GM18867 (cell line): Measurements from ENCODE around the gene LFNG.
"Not testable (repeated sequence)": the region's sequence is repeated elsewhere in the genome, so short reads cannot be mapped to it uniquely, and the experiment has no call there.

ENCODE experiments used
- ATAC-seq: cut with Tn5 transposase; IDR thresholded peaks from one replicate; pipeline ENCODE4 v1.9.1; 2021; ENCODE audit warnings: mild to moderate bottlenecking, moderate library complexity; ENCODE audit not compliant: unreplicated experiment

LFNG gene

DNA sequence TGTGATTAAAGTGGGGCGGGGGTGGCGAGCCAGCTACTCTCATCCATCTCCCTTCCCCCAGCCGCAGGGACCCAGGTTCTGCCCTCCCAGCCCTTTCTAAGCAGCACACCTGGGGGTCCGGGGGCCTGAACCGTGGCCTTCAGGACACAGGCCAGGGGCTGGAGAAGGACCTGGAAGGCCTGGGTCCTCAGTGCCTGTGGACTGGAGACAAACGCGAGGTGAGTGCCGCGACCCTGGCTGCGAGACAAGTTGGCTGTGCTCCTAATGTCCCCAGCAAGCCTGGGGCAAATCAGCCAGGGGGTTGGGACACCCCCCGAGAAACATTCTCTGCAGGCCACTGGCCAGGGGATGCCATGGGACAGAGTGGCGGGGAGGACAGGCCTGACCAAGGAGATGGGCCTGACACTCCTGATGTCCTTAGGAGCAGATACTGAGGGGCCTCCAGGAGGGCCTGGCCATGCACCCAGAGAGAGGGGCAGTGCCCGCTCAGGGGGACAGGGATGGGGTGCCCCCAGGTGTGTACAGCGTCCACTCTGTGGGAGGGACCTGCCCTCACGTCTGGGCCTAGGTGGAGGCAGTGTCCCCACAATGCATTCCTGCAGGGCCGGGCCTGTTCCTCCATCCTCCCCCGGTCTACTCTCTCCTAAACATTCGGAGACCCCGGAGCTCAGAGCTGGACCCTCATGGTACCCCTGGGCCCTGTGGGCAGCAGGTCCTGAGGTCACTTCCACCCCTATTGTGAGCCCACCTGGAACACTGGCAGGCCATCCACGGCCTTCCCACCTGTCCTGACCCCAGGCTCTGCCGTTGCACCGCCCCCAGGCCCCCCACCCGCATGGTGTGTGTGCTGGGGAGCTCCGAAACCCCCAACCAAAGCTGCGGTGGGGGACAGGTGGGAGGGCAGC, 22.7 kb downstream of the LFNG start:
- ATAC-seq: no peak

DNA sequence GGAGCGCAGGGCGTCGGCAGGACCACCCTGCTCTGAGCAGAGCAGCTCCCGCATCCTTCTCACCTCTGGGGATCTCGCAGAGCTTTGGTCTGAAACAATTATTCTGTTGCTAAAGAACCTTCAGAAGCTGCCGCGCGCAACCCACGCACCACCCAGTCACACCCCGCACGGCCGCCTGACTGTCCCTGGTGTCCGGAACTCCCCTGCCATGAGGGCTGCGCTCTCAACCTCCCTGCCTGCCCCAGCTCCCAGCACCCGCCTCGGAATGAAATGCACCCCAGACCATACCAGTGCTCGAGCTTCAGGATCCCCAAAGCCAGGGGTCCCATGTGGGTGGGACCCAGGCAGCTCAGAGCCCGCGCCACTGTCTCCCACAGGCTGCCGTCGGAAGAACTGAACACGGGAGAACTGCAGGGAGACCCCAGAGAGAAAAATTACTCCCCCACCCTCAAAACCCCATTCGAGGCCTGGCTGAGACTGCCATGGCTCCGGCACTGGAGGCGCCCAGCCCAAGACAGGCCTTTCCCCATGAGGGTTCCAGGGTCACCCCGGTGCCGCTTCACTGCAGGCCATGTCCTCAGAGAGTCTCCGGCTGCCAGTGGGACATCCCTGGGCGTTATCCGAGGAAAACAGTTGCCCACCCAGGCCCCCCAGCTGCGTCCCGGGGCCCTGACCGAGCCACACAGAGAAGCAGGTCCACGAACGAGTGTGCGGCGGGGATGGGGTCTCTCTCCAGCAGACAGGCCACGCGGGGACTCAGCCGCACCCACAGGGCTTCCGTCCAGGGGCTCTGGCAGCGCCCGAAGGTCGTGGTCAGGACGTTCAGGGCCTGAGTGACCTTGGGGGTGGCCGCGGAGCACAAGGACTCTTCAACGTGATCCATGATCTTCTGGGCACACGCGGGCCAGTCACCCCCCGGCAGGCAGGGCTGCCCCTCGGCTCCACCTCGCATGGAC, 23.6 kb downstream of the LFNG start:
- ATAC-seq: no peak

DNA sequence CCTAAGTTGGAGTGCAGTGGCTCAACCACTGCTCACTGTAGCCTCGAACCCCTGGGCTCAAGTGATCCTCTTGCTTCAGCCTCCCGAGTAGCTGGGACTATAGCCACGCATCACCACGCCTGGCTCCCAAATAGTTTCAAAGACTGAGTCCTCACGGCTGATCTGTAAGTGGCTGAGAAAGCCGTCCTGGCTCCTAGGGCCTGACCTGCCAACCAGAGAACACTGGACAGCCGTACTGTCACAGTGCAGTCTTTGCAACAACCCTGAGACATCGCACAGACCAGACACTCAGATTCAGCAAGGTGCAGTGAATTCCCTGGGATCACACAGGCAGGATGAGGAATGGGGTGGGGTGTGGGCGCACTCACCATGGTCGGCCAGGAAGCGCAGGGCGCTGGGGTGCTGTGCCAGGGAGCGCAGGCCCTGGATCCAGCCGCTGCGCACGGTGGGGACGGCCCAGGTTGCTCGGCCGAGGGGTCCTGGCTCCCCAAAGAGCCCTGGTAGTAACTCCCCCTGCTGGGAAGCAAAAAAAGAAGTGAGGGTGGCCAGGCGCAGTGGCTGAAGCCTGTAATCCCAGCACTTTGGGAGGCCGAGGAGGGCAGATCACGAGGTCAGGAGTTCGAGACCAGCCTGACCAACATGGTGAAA, 25.1 kb downstream of the LFNG start:
- no peak for ATAC-seq

DNA sequence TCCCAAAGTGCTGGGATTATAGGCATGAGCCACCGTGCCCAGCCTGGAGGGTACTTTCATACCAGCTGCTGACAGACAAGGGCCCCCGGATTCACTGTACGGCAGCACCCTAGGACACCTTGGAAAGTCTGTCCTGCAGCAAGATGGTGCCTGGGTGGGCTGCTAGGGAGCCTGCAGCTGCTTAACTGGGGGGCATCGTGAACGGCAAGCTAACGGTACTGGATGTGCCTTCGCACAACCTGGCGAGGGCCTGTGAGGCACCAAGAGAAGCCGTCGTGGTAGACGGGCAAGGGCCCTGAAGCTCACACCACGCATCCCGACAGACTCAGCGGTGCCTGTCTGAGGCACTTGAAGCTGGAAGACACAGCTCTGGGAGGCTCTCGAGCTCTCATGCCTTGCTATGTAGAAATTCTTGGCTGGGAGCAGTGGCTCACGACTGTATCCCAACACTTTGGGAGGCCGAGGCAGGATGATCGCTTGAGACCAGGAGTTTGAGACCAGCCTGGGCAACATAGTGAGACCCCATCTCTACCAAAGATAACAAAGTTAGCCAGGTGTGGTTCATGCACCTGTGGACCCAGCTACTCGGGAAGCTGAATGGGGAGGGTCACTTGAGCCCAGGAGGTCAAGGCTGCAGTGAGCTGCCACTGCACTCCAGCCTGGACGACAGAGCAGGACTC, 26.3 kb downstream of the LFNG start:
- no peak for ATAC-seq

DNA sequence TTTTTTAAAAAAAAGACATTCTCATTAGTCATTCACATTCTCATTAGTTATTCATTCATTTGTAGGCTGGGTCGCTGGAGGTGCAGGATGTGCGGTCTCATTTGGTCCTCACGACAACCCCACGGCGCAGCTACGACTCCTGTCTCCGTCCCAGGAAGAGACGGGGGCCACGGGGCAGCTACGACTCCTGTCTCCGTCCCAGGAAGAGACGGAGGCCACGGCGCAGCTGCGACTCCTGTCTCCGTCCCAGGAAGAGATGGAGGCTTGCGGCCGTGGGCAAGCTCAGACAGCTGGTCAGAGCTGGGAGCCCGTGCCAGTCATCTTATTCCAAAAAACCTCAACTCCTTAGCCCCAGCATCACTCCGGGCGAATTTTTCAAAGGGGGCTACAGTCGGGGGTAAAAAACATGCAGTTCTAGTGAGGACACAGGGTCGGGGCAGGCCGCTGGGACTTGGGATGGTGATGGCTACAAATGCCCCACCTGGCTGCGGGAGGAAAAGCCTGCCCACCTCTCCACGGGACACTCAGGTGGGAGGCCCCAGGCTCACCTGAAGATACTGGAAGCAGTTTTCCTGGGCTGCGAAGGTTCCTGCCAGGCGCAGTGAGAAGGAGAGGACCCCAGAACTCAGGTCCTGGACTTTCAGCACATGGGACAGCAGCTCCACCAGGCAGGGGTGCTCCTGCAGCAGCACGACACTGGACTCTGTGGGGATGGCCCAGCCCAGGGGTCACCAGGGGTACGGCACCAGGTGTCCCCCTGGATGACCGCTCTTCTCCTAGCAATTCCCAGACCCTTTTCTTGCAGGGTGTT, 27.4 kb downstream of the LFNG start:
- no peak for ATAC-seq

DNA sequence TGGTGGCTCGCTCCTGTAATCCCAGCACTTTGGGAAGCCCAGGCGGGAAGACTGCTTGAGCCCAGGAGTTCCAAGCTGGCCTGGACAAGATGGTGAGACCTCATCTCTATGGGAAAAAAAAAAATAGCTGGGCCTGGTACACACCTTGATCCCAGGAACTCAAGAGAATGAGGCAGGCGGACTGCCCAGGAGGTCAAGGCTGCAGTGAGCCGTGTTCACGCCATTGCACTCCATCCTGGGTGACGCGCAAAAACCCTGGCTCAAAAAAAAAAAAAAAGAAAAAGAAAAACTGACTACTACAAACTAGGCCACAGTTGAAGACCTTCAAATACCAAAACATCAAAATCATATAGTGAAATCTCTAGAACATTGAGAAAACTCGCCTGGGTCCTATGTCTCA, 31.8 kb downstream of the LFNG start:
- no peak for ATAC-seq

DNA sequence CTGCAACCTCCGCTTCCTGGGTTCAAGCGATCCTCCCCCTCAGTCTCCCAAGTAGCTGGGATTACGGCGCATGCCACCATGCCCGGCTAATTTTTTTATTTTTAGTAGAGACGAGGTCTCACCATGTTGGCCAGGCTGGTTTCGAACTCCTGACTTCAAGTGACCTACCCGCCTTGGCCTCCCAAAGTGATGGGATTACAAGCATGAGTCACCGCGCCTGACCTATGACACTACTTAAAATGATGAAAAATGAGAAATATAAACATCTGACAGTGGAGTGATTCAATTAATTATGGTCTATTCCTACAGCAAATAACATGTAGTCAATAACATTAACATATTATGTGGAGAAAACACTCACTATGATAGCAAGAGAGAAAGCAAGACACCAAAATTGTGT, 33.5 kb downstream of the LFNG start:
- no peak for ATAC-seq

DNA sequence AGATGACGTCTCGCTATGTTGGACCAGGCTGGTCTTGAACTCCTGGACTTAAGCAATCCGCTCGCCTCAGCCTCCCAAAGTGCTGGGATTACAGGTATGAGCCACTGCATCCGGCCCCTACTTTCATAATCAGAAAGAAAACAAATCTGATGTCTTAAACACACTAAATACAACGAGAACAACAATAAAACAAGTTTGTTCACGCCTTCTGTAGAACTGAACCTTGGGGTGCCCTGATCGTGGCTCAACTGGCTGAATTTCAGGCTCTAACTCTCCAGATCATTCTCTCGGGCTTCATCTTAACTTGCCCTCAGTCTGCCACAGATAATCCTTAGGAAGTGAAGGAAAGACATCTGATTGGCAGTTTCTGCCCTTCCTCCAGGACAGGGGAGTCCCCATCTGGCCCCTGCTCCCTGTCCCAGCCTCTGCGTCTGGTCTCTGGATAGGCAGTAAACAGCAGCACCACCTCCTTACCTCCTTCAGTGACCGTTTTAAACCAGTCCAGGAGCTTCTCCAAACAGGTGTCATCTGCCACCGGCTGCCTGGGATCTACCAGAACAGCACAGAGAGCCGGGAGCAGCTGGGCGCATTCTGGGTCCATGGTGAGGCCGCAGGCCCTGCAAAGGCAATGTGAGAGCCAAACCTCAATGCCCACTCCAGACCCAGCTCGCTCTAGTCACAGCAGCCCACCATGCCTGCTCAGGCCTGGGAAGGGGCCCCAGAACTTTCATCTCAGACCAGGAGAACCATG, 34.4 kb downstream of the LFNG start:
- ATAC-seq: no peak

DNA sequence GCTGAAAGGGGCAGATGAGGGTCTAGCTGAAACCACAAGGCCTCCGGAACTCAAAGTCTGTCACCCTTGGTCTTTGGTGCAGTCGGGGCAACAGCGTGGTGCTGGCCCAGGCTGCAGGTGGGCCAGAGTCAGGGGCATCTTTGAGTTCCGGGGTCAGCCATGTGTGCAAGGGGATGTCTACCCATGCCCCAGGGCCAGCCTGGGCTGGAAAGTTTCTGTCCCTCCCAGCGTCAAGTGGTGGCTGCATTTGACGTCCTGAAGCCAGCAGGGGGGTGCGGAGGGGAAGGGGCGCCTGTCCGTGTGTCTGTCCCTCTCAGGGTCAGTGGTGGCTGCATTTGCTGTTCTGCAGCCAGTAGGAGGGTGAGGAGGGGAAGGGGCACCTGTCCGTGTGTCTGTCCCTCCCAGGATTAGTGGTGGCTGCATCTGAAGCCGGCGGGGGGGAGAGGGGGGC, 35.1 kb downstream of the LFNG start:
- ATAC-seq: no peak

DNA sequence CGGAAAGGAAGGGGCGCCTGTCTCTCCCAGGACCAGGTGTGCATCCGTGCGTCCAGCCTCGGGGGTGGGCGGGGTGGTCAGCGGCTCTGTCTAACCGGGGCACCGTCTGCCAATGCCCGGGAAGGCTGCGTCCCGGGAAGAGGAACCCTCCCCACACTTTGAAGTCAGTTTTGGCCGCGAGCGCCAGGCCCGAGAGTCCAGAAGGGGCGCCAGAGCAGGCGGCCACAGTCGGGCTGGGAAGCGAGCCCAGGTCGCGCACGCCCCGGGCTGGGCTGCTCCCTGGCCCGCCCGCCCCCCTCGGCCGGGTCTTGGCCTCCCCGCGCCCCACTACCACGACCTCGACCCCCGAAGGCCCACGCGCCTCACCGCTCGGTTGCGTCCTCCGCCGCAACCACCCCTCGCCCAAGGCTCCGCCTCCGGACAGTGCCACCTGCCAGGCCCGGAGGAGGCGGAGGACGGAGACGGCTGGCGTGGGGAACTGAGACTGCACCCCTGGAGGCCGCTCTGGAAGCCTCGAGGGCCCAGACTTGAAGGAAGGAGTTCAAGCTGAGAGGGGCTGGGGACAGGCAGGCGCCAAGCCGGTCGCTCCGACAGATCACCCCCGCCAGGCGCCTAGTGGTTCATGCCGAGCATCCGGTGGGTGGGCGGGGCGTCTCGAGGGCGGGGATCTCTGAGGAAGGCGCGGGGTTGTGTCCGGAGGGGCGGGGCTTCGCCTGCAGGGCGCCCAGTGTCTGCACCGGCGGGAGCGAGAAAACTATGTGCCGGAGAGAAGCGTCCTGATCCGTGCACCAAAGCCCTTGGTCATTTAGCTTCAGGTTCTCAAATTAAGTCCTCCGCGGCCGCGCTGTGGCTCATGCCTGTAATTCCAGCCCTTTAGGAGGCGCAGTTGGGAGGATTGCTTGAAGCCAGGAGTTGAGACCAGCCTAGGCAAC, 35.8 kb downstream of the LFNG start, which contains the start of gene BRAT1:
BRAT1 (minus strand) TSS at position 404 of the 932 bp plus-strand sequence. CDS start 1,093 bp downstream, outside the sequence.
- ATAC-seq: peak; percentile 68

DNA sequence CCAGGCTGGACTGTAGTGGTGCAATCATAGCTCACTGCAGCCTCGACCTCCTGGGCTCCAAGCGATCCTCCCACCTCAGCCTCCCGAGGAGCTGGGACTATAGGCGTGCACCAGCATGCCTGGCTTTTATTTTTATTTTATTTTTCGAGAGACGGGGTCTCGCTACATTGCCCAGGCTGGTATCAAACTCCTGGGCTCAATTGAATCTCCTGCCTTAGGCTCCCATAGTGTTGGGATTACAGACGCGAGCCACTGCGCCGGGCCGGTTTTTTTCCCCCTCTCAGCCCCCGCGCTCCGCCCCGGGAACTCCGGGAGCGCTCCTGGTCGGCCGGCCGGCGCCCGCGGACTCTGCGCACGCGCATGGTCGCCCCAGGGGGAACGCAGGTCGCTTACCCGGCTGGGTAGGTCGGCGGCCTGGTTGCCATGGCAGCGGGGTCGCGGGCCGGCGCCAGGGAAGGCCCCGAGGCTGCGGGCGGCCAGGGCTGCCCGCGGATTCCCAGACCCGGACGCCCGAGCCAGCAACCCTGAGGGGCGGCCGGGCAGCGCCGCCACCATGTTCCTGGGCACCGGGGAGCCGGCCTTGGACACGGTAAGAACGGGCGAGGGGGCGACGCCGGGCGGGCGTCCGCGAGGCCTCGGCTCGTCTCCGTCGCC, 39.2 kb downstream of the LFNG start, which contains the start of gene IQCE:
IQCE (plus strand) TSS at position 351 of the 654 bp plus-strand sequence; CDS start at position 554, 203 bp downstream.
- ATAC-seq: peak; percentile 57

DNA sequence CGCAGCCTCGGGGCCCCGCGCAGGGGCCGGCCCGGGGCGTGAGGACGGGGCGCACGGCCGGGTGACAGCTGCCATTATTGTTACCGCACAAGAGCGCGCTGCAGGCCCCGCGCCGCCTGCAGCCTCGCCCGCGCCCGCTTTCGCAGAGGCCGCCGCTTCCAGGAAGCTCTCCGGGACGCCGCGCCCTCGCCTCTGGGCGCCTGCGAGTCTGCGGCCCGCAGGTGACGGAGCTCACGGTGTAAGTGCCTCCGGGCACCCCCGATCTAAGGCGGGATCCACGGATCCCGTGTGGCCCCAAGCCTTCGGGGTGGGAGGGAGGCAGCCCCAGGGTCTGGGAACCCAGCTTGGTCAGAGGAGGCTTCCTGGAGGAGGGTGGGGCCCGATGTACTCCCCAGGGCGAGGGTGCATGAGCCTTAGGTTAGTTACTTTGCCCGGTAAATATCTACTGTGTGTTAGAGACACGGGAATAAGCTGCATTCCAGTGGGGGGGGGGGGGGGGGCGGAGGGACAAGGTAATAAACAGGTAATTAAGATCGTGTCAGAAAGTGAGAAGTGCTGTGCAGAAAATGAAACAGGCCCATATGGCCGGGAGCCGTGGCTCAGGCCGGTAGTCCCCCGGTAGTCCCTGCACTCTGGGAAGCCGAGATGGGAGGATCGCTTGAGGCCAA, 39.8 kb downstream of the LFNG start:
- peak; percentile 13 for ATAC-seq

DNA sequence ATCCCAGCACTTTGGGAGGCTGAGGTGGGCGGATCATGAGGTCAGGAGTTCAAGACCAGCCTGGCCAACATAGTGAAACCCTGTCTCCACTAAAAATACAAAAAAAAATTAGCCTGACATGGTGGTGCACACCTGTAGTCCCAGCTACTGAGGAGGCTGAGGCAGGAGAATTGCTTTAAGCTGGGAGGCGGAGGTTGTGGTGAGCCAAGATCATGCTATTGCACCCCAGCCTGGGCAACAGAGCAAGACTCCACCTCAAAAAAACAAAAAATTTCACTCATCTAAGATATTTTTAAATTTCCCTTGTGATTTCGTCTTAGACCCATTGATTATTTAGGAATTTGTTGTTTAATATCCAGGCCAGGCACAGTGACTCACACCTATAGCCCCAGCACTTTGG, 44.4 kb downstream of the LFNG start:
- not testable (repeated sequence) for ATAC-seq

DNA sequence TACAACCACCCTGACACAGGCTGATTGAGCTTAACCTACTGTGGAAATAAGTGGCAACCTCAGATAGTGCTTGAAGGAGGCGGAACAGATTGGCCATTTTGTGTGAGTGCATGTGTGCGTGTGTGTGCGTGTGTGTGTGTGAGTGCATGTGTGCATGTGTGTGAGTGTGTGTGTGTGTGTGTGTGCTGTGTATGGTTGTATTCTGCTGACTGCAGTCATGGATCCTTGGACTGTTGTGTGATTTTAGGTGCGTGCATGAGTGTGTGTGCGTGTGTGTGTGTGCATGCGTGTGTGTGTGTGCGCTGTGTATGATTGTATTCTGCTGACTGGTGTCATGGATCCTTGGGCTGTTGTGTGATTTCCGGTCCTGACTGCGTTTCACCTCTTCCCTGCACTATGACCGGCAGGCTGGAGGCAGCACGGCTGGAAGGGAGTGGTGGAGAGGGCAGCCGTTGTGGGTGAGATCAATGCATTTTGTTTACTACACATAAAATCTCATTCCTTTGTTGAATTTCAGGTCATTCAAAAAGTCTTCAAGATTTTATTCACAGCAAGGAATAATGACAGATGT, 45.5 kb downstream of the LFNG start:
- no peak for ATAC-seq

DNA sequence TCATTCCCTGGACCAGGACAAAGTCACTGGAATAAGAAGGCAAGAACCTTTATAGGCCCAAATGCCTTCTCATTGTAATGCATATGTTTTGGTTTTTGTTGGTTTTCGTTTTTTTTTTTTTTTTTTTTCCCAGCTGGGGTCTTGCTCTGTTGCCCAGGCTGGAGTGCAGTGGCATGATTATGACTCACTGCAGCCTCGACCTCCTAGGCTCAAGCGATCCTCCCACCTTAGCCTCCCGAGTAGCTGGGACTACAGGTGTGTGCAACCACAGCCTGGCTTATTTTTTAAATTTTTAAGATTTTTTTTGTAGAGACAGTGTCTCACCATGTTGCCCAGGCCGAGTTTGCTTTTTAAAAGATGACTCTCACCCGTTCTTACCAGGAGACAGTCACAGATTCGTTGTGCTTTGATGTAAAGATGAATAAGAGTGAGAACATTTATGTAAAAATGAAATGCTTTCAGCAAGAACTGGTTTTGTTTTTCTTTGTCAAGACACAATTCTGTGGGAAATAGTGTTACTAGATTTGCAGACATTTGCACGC, 46.8 kb downstream of the LFNG start:
- ATAC-seq: peak; percentile 19
